Adrenal gland (tissue), 12 donors: ENCODE data around the gene ARHGAP21. TPM values are rescaled to one million over a fixed set of nuclear protein-coding genes. Genes with fewer than 3 reads are reported as not detected.

ENCODE experiments used
- DNase-seq, 7 donors: peaks; one replicate each; pipeline ENCODE4 v3.0.0-alpha.2; 2019 to 2020
- H3K27ac ChIP-seq, 5 donors: fragments of 200-600 bp; sonication (generic) in 4 of 5; 1 replicate in 3 of 5; 2 replicates in 2 of 5; pipeline versions ENCODE4 v1.5.1 to v1.8.0; 2016 to 2020; ENCODE audit warnings: mild to moderate bottlenecking in 1 of 5
- H3K27me3 ChIP-seq: fragments of 200-600 bp; 2 replicates; pipeline ENCODE4 v1.8.0; 2021
- H3K36me3 ChIP-seq, 2 donors: fragments of 200-600 bp; replicated peaks in 1 of 2; 1 replicate in 1 of 2; 2 replicates in 1 of 2; pipeline versions ENCODE4 v1.5.1 to v1.8.0; 2018 to 2022
- H3K4me1 ChIP-seq, 2 donors: fragments of 200-600 bp; replicated peaks in 1 of 2; 1 replicate in 1 of 2; 2 replicates in 1 of 2; pipeline versions ENCODE4 v1.5.1 to v1.8.0; 2018 to 2021
- H3K4me3 ChIP-seq, 4 donors: fragments of 200-600 bp; sonication (generic) in 3 of 4; one replicate each; pipeline ENCODE4 v1.5.1; 2016 to 2018
- H3K9me3 ChIP-seq, 3 donors: fragments of 200-600 bp; sonication (generic) in 1 of 3; replicated peaks in 1 of 3; 1 replicate in 2 of 3; 2 replicates in 1 of 3; pipeline versions ENCODE4 v1.5.1 to v1.8.0; 2016 to 2021
- CTCF ChIP-seq, 6 experiments: fragments of 450-650 bp in 4 of 6; fragments of 200-600 bp in 2 of 6; sonication (generic) in 1 of 6; IDR thresholded peaks; 1 replicate in 5 of 6; 2 replicates in 1 of 6; pipeline versions ENCODE4 v1.5.1 to v1.8.0; 2016 to 2021; ENCODE audit warnings: antibody characterized with exemption in 6 of 6, mild to moderate bottlenecking in 2 of 6, moderate library complexity in 1 of 6
- POLR2A ChIP-seq, 2 donors: fragments of 450-650 bp; IDR thresholded peaks; one replicate each; pipeline ENCODE4 v1.6.1; 2017; ENCODE audit warnings: antibody characterized with exemption in 2 of 2, mild to moderate bottlenecking in 2 of 2, moderate library complexity in 1 of 2
- WGBS, 4 donors: extraction: QIAGEN DNeasy Blood & Tissue Kit in 2 of 4; methylation state at CpG; one replicate each; pipeline versions ENCODE4 v1.1.5 to v1.1.7; 2013 to 2017; 5-methylcytosine and 5-hydroxymethylcytosine counted together
- intact Hi-C, 2 donors: fragments of 100-400 bp; cut with DNase I; formaldehyde crosslinking; loops; one replicate each; pipeline versions ENCODE4 v1.14.1 to v1.15.0; 2022 to 2023
- polyA plus RNA-seq, 3 donors: library from polyadenylated mRNA; stranded (reverse); fragments of 200-250 nt in 2 of 3; fragments of 350-450 nt in 1 of 3; fragmentation: Illumina TruSeq in 1 of 3; extraction: RNeasy Lipid Tissue Mini Kit (QIAGEN cat#74804) in 1 of 3; gene quantifications; one replicate each; pipeline ENCODE4 v1.2.3, GENCODE V29; 2013 to 2014
- total RNA-seq, 9 donors: library from RNA; depleted of rRNA in 4 of 9; stranded (reverse); fragments of >200 nt in 4 of 9; fragments of 120-200 nt in 1 of 9; fragmentation: NEBNext Ultra II Directional in 1 of 9; extraction: Animal tissue kit (Norgen Biotek cat#: 25700) in 1 of 9; gene quantifications; one replicate each; pipeline versions ENCODE4 v1.1.0 to v1.2.4, GENCODE V29; 2013 to 2023
- donor health status: healthy with polysubstance abuse.
- donor health status: Bipolar disorder and iron deficiency.
- donor health status: DM: yes; HTN: yes; CAD: no.
- donor health status: DM: no; HTN: no; CAD: no.
- donor health status: DM: no; HTN: no; CAD: no.
- donor health status: DM: yes; HTN: yes; CAD: no.

Gene ARHGAP21
- total and polyA plus RNA-seq, 12 donors: 45.2 to 160 (median 107) TPM

- no peaks in the 10 kb centered on the region for H3K27me3 ChIP-seq
- no peaks in the 10 kb centered on the region for H3K36me3 ChIP-seq
- 59 to 67% (median 66%) methylated on average over 6 to 7 of the region's 7 CpGs for WGBS, 4 donors
- no peak for TF ChIP-seq POLR2A (IDR thresholded peaks at IDR 0.05)
- TF ChIP-seq CTCF (IDR thresholded peaks at IDR 0.05): no peak
- H3K4me3 ChIP-seq: no peak overlapping the region
- peaks cover 0 to 9% of the 10 kb centered on the region in 2 donors for H3K4me1 ChIP-seq
- DNase-seq: no peak
- H3K27ac ChIP-seq: no peak overlapping the region
- intact Hi-C loops: no loop called here
- H3K9me3 ChIP-seq: no peaks in the 10 kb centered on the region
These were observed 151.7 kb downstream of the ARHGAP21 start for GRCh38 chr10:24571870-24572450.

- WGBS, 4 donors: 90 to 94% (median 91%) methylated on average over 8 to 9 of the region's 9 CpGs
- TF ChIP-seq POLR2A (IDR thresholded peaks at IDR 0.05) (no peak), CTCF (IDR thresholded peaks at IDR 0.05) (no peak)
- H3K27me3 ChIP-seq: no peaks in the 10 kb centered on the region
- DNase-seq: no peak
- peaks cover 0 to 9% of the 10 kb centered on the region in 2 donors for H3K4me1 ChIP-seq
- intact Hi-C loops: no loop called here
- H3K27ac ChIP-seq: no peak overlapping the region
- H3K4me3 ChIP-seq: no peak overlapping the region
- no peaks in the 10 kb centered on the region for H3K36me3 ChIP-seq
- H3K9me3 ChIP-seq: no peaks in the 10 kb centered on the region
These were observed 152.8 kb downstream of the ARHGAP21 start for GRCh38 chr10:24570658-24571426.

- peaks cover 0 to 8% of the 10 kb centered on the region in 2 donors for H3K4me1 ChIP-seq
- H3K27ac ChIP-seq: no peak overlapping the region
- H3K9me3 ChIP-seq: no peaks in the 10 kb centered on the region
- H3K4me3 ChIP-seq: no peak overlapping the region
- intact Hi-C loops: no loop called here
- TF ChIP-seq POLR2A (IDR thresholded peaks at IDR 0.05): no peak
- TF ChIP-seq CTCF (IDR thresholded peaks at IDR 0.05): no peak
- DNase-seq: no peak
- no peaks in the 10 kb centered on the region for H3K27me3 ChIP-seq
- WGBS, 4 donors: 79 to 91% (median 86%) methylated on average over 10 to 12 of the region's 12 CpGs
- H3K36me3 ChIP-seq: no peaks in the 10 kb centered on the region
These were observed 153.6 kb downstream of the ARHGAP21 start for GRCh38 chr10:24569828-24570657.

- 89 to 98% (median 95%) methylated on average over 7 to 13 of the region's 13 CpGs for WGBS, 4 donors
- H3K4me3 ChIP-seq: no peak overlapping the region
- H3K9me3 ChIP-seq: no peaks in the 10 kb centered on the region
- H3K27ac ChIP-seq: no peak overlapping the region
- DNase-seq: no peak
- peaks cover 0 to under 1% of the 10 kb centered on the region in 2 donors for H3K4me1 ChIP-seq
- H3K27me3 ChIP-seq: no peaks in the 10 kb centered on the region
- TF ChIP-seq CTCF (IDR thresholded peaks at IDR 0.05): no peak
- no peak for TF ChIP-seq POLR2A (IDR thresholded peaks at IDR 0.05)
- no peaks in the 10 kb centered on the region for H3K36me3 ChIP-seq
- intact Hi-C loops: no loop called here
These were observed 154.3 kb downstream of the ARHGAP21 start for GRCh38 chr10:24569330-24569796.
